ENCODE measurements around the gene RSRC1. TPM values are rescaled to one million over a fixed set of nuclear protein-coding genes. Genes with fewer than 3 reads are reported as not detected.

Gene RSRC1
- total RNA-seq, 1 experiment from 2014 or later, result 37.9 TPM

GRCh38 chr3:158200955-158201354 lies 91.1 kb downstream of the RSRC1 start:
- Histone ChIP-seq H2BK12ac (ENCODE audit: insufficient read length, low read depth, low read length) (no peak overlapping the region), H2BK5ac (ENCODE audit: insufficient read length, low read length) (no peak overlapping the region), H3K27ac (ENCODE audit: insufficient read length, low read depth, low read length) (no peak overlapping the region), H4K5ac (ENCODE audit: insufficient read length, low read depth, low read length) (no peak overlapping the region), H3K9me3 (ENCODE audit: control insufficient read depth, low read depth, low read length) (no peaks in the 10 kb centered on the region), H3K27me3 (ENCODE audit: insufficient read depth, low read length) (no peaks in the 10 kb centered on the region), H3K23ac (ENCODE audit: insufficient read length, low read depth, low read length) (no peak overlapping the region), H2AFZ (ENCODE audit: low read length) (no peak overlapping the region), H4K8ac (replicated peaks; ENCODE audit: insufficient read length, low read depth, low read length) (no peak overlapping the region), H3K4me1 (ENCODE audit: insufficient read depth, low read length) (no peaks in the 10 kb centered on the region), H2BK20ac (ENCODE audit: low read depth, low read length, poor library complexity, severe bottlenecking) (no peak overlapping the region), H3K18ac (ENCODE audit: insufficient read length, low read depth, low read length) (no peak overlapping the region), H3K23me2 (ENCODE audit: insufficient read length, low read depth, low read length, poor library complexity, severe bottlenecking) (no peaks in the 10 kb centered on the region), H2BK15ac (ENCODE audit: low read depth, low read length) (no peak overlapping the region), H4K91ac (ENCODE audit: insufficient read length, low read depth, low read length) (no peak overlapping the region), H2AK5ac (ENCODE audit: insufficient read length, low read length) (no peak overlapping the region), H4K20me1 (ENCODE audit: control insufficient read depth, insufficient read depth, insufficient read length) (no peaks in the 10 kb centered on the region), H3K9ac (ENCODE audit: extremely low read depth, insufficient read length, low read length) (no peak overlapping the region), H3K79me1 (ENCODE audit: insufficient read depth, low read depth, low read length, poor library complexity, severe bottlenecking) (no peaks in the 10 kb centered on the region), H3K4me2 (ENCODE audit: insufficient read depth, insufficient read length, low read length) (no peak overlapping the region), H3T11ph (ENCODE audit: low read length) (no peak overlapping the region), H3K4ac (ENCODE audit: low read depth, low read length) (no peak overlapping the region), H3K79me2 (ENCODE audit: insufficient read depth, low read length) (no peaks in the 10 kb centered on the region), H3K14ac (ENCODE audit: insufficient read depth, low read length) (no peak overlapping the region), H3K56ac (ENCODE audit: insufficient read length, low read depth, low read length) (no peak overlapping the region), H2BK120ac (ENCODE audit: low read depth, low read length, poor library complexity, severe bottlenecking) (no peak overlapping the region)
- Mint-ChIP-seq H3K27me3 (ENCODE audit: low read depth) (no peaks in the 10 kb centered on the region), H3K4me1 (no peaks in the 10 kb centered on the region), H3K9me3 (peaks cover 25 to 42% of the 10 kb centered on the region in 2 experiments; a peak in 4 of 5 replicates), H3K36me3 (ENCODE audit: insufficient read depth in 1 of 3, low read depth in 3 of 3) (peaks cover 22 to 30% (median 23%) of the 10 kb centered on the region in 3 experiments), H3K27ac (no peak overlapping the region), H3K4me3 (no peak overlapping the region)
- no peak for TF ChIP-seq CTCF (conservative IDR thresholded peaks at IDR 0.05)
- no peak for DNase-seq
